Esophagus muscularis mucosa (tissue), 4 donors: Measurements from ENCODE around the gene HINT1.

ENCODE experiments used
- EP300 ChIP-seq: sonication (generic); formaldehyde crosslinking; IDR thresholded peaks from one replicate; pipeline ENCODE4 v1.6.1; 2017; ENCODE audit warnings: antibody characterized with exemption
- POLR2A ChIP-seq: fragments of 450-650 bp; IDR thresholded peaks from one replicate; pipeline ENCODE4 v1.6.1; 2017; ENCODE audit warnings: antibody characterized with exemption, moderate library complexity, mild to moderate bottlenecking, low read depth
- POLR2AphosphoS5 ChIP-seq, 2 donors: sonication (generic); formaldehyde crosslinking; IDR thresholded peaks; one replicate each; pipeline ENCODE4 v1.6.1; 2017; ENCODE audit warnings: antibody characterized with exemption in 2 of 2
- TF ChIP-seq, protein P1 (sequence below), 3 experiments: fragments of 200-600 bp in 2 of 3; fragments of 450-650 bp in 1 of 3; sonication (generic) in 2 of 3; IDR thresholded peaks; one replicate each; pipeline ENCODE4 v1.5.1; 2017 to 2019; ENCODE audit warnings: antibody characterized with exemption in 3 of 3, mild to moderate bottlenecking in 2 of 3, moderate library complexity in 1 of 3

DNA sequence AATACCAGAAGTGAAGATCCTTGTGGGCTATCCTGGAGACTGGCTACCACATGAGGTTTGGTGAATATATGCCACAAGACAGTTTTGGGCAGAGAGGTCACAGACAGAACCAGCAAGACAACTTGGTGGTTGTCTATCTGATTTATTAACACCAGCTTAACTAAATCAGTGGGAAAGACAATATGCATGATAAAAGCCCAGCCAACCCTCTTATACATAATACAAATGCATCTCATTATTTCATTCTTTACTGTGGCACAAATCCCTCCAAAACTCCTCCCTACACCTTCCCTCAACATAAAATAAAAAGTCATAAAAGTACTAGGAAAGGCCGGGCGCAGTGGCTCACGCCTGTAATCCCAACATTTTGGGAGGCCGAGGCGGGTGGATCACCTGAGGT is 8.1 kb downstream of the HINT1 start:
- TF ChIP-seq EP300 (no peak), POLR2A (no peak), POLR2AphosphoS5 (IDR thresholded peaks at IDR 0.05) (no peak)
- TF ChIP-seq, protein P1, sequence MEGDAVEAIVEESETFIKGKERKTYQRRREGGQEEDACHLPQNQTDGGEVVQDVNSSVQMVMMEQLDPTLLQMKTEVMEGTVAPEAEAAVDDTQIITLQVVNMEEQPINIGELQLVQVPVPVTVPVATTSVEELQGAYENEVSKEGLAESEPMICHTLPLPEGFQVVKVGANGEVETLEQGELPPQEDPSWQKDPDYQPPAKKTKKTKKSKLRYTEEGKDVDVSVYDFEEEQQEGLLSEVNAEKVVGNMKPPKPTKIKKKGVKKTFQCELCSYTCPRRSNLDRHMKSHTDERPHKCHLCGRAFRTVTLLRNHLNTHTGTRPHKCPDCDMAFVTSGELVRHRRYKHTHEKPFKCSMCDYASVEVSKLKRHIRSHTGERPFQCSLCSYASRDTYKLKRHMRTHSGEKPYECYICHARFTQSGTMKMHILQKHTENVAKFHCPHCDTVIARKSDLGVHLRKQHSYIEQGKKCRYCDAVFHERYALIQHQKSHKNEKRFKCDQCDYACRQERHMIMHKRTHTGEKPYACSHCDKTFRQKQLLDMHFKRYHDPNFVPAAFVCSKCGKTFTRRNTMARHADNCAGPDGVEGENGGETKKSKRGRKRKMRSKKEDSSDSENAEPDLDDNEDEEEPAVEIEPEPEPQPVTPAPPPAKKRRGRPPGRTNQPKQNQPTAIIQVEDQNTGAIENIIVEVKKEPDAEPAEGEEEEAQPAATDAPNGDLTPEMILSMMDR (IDR thresholded peaks at IDR 0.05), result no peak
